Renal cortical epithelial cell (primary cell): ENCODE data around the gene GAB3. TPM values are rescaled to one million over a fixed set of nuclear protein-coding genes. Genes with fewer than 3 reads are reported as not detected.

ENCODE experiments used
- DNase-seq: peaks from one replicate; pipeline ENCODE4 v3.0.0-alpha.2; 2011; ENCODE audit warnings: low read depth
- total RNA-seq: library from RNA; depleted of rRNA; stranded (reverse); fragments of >200 nt; gene quantifications from 2 replicates; pipeline ENCODE4 v1.2.3, GENCODE V29; 2014

The GAB3 gene
- total RNA-seq, result 0.70 and 0.87 TPM in 2 replicates

DNA sequence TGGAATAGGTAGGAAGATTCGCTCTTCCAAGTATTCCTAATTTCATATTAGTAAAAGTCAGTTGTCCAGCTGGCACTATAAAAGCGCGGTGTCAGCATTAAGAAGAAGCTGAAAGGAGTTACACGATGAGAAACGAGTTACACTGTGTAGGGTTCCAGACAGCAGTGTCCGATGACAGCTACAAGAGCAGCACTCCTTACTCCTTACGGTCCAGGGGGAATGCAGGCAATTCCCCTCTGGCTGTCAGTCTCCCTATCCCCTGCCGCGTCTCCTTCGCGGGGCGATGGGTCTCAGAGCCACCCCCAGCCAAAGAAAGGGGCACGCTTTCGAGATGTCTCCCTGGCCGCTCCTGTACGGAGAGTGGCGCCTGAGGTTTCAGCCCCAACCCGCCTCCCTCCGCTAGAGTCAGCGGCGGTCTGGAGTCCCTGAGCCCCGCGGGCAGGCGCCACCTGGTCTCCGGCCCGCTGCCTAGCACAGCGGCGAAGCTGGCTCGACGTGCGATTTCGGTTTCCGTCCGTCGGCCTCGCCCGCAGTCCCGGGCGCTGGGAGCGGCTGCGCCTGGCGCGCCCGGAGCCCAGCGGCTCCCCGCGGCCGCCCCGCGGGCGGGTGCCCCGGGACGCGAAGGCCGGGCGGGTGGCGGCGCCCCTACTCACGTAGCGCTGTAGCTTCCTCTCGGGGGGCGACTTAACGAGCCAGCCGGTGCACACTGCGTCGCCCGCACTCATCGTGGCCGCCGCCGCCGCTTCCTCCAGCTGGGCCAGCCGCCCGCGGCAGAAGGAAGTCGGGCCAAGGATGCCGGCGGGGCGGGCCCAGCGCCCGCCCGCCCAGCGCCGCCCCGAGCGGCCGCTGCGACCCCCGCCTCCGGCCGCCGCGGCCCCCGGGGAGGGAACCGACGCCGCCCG, at the start of gene GAB3:
Gene GAB3 (minus strand): TSS at position 777 of the 902 bp plus-strand sequence. CDS start 52 bp downstream, at position 725.
- DNase-seq, result no peak

- DNase-seq, result no peak
These were observed 48.9 kb upstream of the GAB3 start for GRCh38 chrX:154799556-154800348.

DNA sequence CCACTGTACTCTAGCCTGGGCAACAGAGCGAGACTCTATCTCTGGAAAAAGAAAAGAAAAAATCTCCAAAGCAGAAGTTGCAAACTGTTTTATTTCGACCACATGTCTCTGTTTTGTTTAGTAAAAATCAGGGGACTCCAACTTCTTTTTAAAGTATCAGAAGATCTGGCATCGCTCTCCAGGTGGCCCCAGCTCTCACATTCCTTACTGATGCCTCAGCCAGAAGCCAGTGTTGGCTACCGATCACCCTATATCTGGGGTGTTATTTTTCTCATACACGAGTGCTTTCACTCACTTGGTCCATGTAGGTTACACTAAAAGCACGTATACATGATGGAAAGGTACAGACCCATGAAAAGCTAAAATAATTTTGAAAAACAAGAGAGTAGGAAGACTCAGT, 46.1 kb upstream of the GAB3 start:
- no peak for DNase-seq

GRCh38 chrX:154795016-154795415, 44.1 kb upstream of the GAB3 start:
- DNase-seq, result no peak

DNA sequence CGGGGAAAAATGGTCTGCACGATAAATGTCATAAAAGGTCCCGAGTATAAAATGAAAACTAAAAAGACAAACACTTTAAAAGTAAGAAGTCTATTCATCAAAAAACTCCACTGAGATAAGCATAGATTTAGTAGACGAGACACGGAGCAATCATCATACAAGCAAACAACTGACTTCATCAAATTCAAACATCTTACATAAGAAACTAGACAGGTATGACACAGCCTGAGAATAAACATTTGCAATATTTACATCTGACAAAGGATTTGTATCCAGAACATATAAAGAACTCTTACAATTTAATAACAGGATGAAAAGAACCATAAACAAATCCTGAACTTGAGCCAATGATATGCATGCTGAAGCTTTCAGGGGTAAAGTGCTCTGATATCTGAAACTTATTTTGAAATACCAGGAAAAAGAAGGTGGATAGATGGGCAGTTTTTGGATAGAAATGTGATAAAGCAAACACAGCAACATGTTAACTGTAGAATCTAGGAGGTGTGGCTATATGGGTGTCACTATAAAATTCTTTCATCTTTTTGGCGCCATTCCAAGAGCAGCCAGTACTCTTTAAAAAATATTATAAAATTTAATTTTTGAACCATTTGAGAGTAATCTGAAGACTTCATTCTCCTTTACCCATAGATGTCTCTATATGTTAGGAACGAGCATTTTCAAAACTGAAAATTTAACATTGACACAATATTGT, 42.4 kb upstream of the GAB3 start:
- no peak for DNase-seq

DNA sequence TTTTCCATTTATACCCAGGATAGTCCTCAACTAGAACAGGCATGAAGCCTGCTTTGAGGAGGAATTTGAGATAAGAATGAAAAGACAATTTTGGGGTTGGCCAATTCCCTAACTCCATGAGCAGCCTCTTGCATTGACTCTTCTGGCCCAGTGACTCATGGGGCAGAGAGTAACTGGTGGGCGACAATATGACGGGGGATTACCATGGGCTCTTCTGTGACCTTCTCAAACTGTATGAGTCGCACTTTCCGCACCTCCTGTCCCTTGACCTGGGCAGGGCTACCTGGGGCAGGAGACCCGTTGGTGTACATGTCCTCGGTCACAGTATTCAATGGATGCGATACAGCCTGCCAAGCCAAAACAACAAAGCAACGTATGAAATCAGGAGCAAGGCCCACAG, 41.1 kb upstream of the GAB3 start:
- DNase-seq, result no peak

DNA sequence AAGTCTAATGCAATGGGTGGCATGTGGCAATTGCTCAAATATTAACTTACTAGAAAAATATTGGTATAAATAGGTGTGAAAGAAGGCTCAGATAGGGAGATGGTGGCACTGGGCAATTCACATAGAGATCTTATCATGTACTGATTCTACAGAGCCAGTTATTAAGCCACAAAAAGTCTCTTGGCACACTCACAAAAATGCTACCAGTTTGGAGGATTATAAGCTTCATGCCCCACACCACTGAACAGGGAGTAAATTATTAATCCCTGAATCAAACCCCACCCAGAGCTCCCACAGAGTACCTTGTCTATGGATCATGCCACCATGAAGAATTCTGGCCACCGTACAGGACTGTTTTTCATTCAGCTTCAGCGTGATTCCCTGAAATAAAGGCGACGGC, 40.6 kb upstream of the GAB3 start:
- DNase-seq, result peak; percentile 68

DNA sequence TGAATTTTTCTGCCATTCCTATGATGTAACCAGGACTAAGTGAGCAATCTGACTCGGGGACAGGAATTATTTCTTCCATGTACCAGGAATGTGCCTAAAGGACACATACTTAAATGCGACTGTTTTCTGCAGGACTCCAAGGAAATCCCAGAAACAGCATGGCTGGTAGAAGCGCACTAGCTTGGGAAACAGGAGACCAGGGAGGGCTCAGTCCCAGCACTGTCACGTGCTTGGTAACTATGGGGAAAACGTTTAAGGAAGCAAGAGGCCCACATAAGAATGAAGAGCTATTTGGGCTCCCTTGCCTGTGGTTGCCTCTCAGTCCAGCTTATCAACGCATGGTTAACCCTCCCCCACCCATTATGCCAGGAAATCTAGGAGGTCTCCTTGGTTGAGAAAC, 34.8 kb upstream of the GAB3 start:
- no peak for DNase-seq

DNA sequence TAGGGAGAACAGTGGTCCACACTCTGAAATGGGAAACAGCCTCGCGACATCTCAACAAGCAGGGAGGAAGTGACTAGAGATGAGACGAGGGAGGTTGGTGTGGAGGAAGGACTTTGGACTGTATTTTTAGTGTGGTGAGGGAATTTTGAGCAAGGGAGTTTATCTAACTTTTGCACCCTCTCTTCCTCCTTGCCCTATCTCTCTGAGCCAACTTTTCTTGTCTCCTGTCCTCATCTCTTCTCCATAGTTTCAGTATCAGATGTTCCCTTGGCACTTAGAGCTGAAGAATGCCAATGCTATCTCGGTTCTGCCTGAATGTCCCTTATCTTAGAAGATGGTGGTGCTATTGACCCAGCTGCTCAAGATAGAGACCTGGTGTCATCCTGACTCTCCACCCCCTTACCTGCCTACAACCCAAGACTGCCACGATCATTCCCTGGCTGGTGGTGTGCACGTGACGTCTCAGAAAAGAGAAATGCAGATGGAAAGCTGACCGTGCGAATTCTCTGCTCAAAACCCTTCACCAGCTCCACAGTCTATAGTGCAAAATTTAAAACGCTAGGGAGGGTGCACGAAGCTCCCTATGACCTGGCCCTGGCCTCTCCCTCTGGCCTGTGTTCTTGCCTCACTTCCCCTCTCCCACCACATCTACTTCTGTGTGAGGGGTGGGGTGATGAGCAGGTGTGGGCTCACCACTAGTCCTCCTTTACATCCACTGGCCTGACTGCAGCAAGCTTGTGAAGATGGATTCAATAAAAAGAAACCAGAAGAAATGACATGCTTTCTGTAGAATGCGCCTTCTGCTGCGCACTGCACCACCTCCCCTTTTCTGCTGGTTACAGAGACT, 33.5 kb upstream of the GAB3 start:
- DNase-seq, result no peak

GRCh38 chrX:154780968-154781367, 30.1 kb upstream of the GAB3 start:
- no peak for DNase-seq

GRCh38 chrX:154779261-154779660, 28.4 kb upstream of the GAB3 start:
- no peak for DNase-seq

GRCh38 chrX:154776753-154777152, 25.9 kb upstream of the GAB3 start:
- no peak for DNase-seq

- peak; percentile 89 for DNase-seq
These were observed 24.8 kb upstream of the GAB3 start for GRCh38 chrX:154775419-154776349.

DNA sequence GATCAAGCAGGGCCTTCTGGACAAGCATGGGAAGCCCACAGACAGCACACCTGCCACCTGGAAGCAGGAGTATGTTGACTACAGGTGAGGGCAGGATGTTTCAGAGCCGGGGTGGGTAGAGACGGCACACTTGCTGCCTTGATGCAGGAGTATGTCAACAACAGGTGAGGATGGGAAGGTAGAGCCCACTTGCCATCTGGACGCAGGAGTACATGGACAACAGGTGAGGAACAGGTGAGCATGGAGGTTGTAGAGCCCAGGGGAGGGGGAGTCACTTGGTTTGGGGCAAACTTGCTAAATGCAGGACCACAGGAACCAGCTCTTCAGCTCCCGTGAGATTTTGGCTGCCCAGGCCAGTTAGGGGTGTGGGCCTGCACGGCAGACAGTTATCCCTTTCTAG, 23.7 kb upstream of the GAB3 start:
- no peak for DNase-seq

DNA sequence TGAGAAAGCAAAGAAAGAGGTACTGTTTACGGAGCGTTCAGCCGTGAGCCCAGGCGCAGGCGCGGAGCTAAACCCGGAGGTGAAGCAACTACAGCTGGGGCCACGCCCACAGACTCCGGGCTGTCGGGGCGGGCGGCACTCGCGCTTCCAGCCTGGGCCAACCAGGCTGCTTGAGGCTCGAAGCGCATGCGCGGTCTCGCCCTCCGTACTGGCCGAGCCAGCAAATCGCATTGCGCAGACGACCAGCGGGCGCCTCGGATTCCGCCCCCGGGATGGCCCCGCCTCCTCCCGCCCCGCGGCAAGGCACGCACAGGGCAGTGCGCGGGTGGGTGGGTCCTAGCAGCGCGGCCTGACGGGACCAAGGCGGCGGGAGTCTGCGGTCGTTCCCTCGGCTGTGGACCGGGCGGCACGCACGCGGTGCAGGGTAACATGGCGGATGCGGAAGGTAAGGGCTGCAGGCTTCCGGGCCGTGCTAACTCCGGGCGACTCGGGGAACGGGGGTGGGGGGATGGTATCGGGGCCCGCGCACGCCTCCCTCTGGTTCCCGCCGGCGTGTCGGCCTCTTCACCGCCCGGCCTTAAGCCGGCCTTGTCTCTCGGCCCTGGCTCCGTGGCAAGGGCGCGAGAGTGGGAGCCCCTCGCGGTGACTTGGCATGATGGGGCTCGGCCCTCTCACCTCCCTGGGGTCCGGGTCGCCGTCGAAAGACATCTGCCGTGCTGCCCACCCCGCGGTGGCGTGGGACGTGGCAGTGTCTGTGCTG, 11.8 kb upstream of the GAB3 start, which contains the start of gene DKC1:
Gene DKC1 (plus strand): TSS at position 328 of the 760 bp plus-strand sequence. CDS start 102 bp downstream, at position 430.
- peak; percentile 86 for DNase-seq

DNA sequence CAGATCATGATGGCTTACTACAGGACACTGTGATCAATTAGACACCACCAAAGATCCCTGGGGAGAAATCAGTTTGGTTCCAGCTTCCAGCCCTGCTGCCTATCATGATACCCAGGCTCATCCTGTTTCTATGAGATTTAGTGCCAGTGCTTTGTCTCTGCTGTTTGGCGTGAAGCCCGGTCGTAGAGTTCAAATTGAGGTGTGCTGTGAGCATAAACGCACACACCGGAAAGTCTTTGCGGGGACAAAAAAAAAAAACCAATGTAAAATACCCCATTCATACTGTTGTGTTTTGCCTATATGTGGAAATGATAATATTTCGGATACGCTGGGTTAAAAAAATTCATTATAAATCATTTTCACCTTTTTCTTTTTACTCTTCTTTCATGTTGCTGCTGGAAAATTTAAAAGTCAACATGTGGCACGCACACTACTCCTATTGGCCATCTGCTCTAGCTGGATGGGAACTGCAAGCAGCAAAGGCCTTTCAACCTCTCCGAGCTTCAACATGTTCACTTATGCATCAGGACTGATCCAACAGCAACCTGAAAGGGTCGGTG, 11.2 kb upstream of the GAB3 start:
- DNase-seq, result peak; percentile 5

- DNase-seq, result no peak
These were observed 7.8 kb upstream of the GAB3 start for GRCh38 chrX:154758696-154759095.

DNA sequence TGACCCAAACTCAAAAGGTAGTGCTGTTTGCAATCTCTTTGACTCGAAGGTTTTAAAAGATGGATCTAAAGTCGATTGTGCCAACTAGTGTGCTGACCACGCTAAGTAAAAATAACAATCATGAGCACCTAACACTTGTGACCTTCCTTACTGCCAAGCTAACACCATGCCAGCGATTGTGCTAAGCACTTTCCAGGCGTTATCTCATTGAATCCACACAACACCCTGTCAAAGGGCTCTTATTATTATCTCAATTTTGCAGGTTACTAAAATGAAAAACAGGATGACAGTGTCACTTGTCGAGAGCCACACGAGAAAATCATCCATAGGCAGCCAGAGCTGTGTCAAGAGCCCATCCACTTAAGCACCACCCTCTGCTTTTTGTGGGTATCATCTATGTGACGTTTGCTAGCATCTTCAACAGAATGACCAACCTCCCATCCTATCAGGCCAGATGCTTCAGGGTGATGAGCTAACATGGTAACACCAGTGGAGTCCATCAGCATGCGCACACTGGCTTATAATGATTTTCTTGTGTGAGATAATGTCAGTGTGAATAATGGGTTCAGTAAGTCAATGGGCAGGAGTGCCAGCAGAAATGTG, 893 bp upstream of the GAB3 start:
- DNase-seq, result no peak
